Testis (tissue), 3 donors: ENCODE measurements around the gene ZWILCH. TPM values are rescaled to one million over a fixed set of nuclear protein-coding genes. Genes with fewer than 3 reads are reported as not detected.

Source experiments
- microRNA-seq, 2 donors: library from miRNA; unstranded; fragments of <30 nt; microRNA quantifications; one replicate each; pipeline ENCODE4, GENCODE V29; 2016; ENCODE audit warnings: borderline number of aligned reads in 2 of 2, borderline replicate concordance in 1 of 2
- polyA plus RNA-seq: library from polyadenylated mRNA; stranded (reverse); fragments of 350-450 nt; fragmentation: Illumina TruSeq; extraction: RNeasy Lipid Tissue Mini Kit (QIAGEN cat#74804); gene quantifications from one replicate; pipeline ENCODE4 v1.2.3, GENCODE V29; 2014; ENCODE audit warnings: low read depth, low replicate concordance; ENCODE audit not compliant: insufficient read depth
- small RNA-seq, 2 donors: library from RNA; depleted of rRNA; stranded (forward); fragments of <200 nt; gene quantifications; one replicate each; pipeline ENCODE3, GENCODE V24; 2016
- total RNA-seq, 2 donors: library from RNA; depleted of rRNA; stranded (reverse); fragments of >200 nt; gene quantifications; one replicate each; pipeline ENCODE4 v1.2.3, GENCODE V29; 2016

Gene ZWILCH
- total and polyA plus RNA-seq, 3 donors from 2014 or later = 35.1 to 77.5 (median 41.7) TPM

Small RNAs within 50 kb of the gene (microRNA-seq; reads per million reads assigned to microRNA genes)
- 0 to 0.70 reads per million in 2 donors for gene MIR4512

Small RNAs within 50 kb of the gene (small RNA-seq; reads per million reads assigned to genes)
- gene MIR4512 (0 reads per million in 2 donors), gene RF01159 (0 reads per million in 2 donors), gene SNORD16 (0 reads per million in 2 donors), gene SNORD18A (0 reads per million in 2 donors), gene SNORD18B (0 reads per million in 2 donors), gene SNORD18C (0 reads per million in 2 donors)

Other genes with a start within 250 kb of the ZWILCH start
- 10 to 100 TPM; 48.7 to 51.8 TPM for gene DIS3L, start 211.8 kb upstream of the ZWILCH start, total RNA-seq
- 46.3 TPM for gene DIS3L, start 211.8 kb upstream of the ZWILCH start, polyA plus RNA-seq
- 10 to 100 TPM; 20.7 to 36.8 TPM for gene TIPIN, start 148.6 kb upstream of the ZWILCH start, total RNA-seq
- gene TIPIN, start 148.6 kb upstream of the ZWILCH start, polyA plus RNA-seq = 31.7 TPM
- 10 to 100 TPM; 27.6 to 29.6 TPM for gene MAP2K1, start 118.4 kb upstream of the ZWILCH start, total RNA-seq
- gene MAP2K1, start 118.4 kb upstream of the ZWILCH start, polyA plus RNA-seq = 26.1 TPM
- 10 to 100 TPM; 30.7 to 45.4 TPM for gene SNAPC5, start 7.6 kb upstream of the ZWILCH start, total RNA-seq
- gene SNAPC5, start 7.6 kb upstream of the ZWILCH start, polyA plus RNA-seq = 73.9 TPM
- gene RPL4, start 471 bp upstream of the ZWILCH start, total RNA-seq = 1,000 to 10,000 TPM in 1 of 2 donors, 100 to 1,000 TPM in 1; 957 to 1,935 TPM
- gene RPL4, start 471 bp upstream of the ZWILCH start, polyA plus RNA-seq = 1,584 TPM
- gene LCTL, start 60.7 kb downstream of the ZWILCH start, total RNA-seq = under 1 TPM in 1 of 2 donors, not detected in 1; 0.19 TPM
- 0.16 TPM for gene LCTL, start 60.7 kb downstream of the ZWILCH start, polyA plus RNA-seq
- gene SMAD6, start 196.9 kb downstream of the ZWILCH start, total RNA-seq = 10 to 100 TPM; 17.5 to 19.4 TPM
- gene SMAD6, start 196.9 kb downstream of the ZWILCH start, polyA plus RNA-seq = 3.2 TPM